Measurements from ENCODE around the gene VIPR2.
"Not testable (repeated sequence)": the region's sequence is repeated elsewhere in the genome, so short reads cannot be mapped to it uniquely, and the experiment has no call there.

The VIPR2 gene

DNA sequence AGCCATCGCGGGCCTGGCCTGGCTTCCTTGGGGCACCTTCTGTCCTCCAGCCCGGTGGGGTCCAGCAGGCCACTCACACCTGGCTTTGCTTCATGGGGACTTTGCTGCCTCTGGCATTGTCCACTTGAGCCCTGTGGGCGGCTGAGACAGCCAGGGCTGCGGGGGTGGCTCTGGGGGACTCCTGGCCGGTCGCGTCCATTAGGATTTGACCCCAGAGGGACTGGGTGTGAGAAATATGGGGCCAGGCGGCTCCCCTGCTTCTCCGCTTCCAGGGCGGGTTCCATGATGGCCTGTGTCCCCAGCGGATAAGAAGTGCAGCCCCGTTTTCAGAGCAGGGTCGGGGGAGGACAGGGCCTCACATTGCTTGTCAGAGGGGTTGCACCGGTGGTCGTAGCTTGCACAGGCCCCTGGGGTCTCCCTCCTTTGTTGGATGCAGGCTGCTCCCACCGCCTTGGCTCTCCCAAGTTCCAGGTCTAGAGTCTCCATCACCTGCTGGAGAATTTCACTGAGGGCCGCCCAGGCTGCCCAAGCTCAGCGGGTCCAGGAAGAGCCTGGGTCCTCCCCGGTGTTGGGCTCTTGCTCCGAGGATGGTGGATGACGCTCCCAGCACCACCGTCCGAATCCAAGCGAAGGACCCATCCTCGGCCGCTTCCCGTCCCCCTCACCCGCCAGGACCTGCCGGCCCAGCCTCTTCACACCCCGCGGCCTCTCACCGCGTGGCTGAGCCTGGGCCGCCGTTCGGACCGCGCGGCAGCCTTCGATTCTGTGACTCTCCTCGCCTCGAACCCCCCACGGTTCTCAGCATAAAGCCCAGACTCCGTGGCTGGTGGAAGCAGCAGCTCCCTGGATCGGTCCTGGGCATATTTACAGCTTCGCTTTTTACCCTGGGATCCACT, 148.2 kb downstream of the VIPR2 start:
- no peak for DNase-seq

DNA sequence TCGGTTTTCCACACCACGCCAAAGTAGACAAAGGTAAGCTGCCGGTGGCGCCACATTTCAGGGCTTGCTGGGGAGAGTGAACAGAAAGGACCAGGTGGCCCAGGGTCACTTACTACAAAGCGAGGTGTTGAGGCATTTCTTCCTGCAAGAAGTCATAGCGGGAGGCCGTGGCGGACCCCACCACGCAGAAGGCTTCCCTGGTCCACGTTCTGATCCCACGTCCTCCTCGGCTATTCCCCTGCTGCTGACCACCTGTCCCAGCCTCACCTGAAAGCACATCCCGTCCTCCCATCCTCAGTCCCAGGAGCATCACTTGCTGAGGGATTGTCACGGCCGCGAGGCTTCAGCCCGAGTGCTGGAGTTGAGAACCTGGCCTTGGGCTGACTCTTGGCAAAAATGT, 149.2 kb downstream of the VIPR2 start:
- no peak for DNase-seq

DNA sequence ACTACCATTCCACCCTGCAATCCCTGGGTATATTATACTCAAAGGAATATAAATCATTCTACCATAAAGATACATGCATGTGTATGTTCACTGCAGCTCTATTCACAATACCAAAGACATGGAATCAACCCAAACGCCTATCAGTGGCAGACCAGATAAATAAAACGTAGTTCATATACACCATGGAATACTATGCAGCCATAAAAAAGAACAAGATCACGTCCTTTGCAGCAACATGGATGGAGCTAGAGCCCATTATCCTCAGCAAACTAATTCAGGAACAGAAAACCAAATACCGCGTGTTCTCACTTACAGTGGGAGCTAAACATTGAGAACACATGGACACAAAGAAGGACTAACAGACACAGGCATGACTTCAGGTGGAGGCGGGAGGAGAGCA, 150.0 kb downstream of the VIPR2 start:
- no peak for DNase-seq

DNA sequence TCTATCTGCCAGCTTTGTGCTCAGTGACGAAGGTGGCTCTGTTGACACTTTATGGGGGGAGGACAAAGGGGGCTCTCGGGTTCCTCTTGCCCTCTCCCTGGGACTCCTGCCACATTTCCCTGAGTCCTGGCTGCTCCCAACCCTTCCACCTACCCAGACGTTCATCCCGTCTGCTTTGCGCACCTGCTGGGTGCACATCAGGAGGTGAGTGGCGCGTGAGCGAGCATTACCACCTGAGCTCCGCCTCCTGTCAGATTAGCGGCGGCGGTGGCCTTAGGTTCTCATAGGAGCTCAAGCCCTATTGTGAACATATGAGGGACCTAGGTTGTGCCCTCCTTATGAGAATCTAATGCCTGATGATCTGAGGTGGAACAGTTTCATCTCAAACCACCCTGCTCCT, 151.1 kb downstream of the VIPR2 start:
- no peak for DNase-seq

DNA sequence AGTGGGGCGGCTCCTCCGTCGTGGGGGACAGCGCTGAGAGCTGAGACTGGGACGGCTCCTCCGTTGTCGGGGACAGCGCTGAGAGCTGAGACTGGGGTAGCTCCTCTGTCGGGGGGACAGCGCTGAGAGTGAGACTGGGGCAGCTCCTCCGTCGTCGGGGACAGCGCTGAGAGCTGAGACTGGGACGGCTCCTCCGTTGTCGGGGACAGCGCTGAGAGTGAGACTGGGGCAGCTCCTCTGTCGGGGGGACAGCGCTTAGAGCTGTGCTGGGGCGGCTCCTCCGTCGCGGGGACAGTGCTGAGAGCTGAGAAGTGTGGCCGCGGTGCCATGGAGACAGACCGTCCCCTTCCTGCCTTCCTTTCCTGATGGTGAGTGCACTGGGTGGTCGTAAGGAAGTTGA, 151.9 kb downstream of the VIPR2 start:
- no peak for DNase-seq

DNA sequence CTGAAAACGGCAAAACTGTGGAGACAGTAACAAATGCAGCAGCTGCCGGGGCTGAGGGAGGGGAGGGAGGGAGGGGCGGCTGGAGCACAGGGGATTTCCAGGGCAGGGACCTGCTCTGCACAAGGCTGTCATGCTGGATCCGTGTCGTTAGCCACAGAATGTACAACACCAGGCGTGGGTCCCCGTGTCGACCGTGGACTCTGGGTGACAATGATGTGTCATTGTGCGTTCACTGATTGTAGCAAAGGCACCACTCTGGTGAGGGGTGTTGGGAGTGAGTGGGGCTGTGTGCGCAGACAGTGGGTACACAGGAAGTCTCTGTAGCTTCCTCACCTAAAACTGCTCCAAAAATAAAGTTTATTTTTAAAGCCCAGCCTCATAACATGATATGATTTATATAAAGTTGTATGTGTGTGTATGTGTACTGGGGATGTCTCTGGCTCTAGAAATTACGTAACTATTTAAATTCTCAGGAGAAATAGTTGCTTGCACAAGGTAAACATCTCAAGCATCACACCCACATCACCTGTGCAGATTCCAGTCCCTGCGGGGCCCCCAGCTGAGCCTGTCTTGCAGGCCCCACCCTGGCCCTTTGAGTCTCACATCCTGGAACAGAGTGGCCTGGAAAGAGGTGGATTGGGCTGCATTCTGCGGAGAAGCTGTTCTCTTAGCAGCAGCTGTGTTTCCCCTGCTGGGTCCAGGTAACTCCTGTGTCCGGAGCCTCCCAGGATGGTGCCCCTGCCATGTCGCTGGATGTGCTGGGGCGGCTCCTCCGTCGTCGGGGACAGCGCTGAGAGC, 152.6 kb downstream of the VIPR2 start:
- no peak for DNase-seq

DNA sequence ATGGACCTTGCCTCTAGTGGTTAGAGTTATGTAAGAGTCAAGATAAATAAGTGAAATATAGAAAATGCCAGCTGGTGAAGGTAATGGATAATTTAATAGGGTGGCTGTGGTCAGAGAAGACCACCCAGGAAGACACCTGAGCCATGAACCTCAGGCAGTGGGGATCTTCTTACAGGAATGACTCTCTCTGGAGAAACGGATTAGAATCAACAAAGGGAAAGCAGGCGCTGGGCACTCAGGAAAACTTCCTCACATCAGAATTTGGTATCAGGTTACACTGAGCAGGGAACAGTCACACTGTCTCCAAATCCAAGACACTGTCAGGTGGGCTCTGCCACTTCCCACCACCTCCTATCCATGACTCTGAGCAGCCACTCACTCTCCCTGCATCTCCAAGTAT, 155.7 kb downstream of the VIPR2 start:
- no peak for DNase-seq

DNA sequence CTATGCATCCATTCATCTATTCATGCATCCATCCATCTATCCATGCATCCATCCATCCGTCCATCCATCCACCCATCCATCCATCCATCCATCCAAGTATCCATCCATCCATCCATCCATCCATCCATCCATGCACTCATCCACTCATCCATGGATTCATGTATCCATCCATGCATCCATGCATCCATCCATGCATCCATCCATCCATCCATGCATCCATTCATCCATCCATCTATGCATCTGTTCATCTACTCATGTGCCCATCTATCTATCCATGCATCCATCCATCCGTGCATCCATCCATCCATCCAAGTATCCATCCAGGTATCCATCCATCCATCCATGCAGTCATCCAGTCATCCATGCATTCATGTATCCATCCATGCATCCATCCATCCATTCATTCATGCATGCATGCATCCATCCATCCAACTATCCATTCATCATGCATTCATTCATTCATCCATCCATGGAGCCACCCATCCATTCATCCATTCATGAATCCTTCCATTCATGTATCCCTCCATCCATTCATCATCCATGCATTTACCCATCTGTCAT, 156.3 kb downstream of the VIPR2 start:
- DNase-seq, result no peak

DNA sequence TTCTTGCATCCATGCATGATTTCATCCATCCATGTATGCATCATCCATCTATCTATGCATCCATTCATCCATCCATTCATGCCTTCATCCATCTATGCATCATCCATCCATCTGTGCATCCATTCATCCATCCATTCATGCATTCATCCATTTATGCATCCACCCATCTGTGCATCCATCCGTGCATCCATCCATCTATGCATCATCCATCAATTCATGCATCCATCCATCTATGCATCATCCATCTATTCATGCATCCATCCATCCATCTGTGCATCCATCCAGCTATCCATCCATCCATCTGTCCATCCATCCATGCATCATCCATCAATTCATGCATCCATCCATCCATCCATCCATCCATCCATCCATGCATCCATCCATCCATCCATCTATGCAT, 157.0 kb downstream of the VIPR2 start:
- no peak for DNase-seq

DNA sequence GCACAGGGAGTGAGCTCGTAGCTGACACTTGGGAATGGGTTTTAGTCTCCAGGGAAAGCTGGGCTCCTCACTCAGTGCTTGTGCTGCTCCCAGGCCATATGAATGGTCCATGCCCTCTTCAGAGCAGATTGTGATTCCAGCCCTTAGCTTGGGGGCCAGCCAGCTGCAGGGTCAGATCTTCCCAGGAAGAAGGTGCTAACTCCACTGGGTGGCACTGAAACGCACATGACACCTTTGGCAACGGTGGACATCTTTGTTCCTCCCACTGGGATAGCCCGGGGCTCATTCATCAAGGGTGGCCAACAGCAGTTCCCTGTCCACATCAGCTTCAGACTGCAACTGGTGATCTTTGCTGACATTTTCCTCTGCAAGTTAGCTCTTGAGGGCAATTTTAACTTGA, 159.1 kb downstream of the VIPR2 start:
- no peak for DNase-seq

DNA sequence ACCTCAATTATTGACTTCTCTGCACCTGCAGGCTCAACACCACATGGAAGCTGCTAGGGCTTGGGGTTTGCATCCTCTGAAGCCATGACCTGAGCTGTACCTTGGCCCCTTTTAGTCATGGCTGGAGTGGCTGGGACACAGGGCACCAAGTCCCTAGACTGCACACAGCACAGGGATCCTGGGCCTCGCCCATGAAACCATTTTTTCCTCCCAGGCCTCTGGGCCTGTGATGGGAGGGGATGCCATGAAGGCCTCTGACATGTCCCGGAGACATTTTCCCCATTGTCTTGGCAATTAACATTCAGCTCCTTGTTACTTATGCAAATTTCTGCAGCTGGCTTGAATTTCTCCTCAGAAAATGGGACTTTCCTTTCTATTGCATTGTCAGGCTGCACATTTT, 160.7 kb downstream of the VIPR2 start:
- DNase-seq, result not testable (repeated sequence)

DNA sequence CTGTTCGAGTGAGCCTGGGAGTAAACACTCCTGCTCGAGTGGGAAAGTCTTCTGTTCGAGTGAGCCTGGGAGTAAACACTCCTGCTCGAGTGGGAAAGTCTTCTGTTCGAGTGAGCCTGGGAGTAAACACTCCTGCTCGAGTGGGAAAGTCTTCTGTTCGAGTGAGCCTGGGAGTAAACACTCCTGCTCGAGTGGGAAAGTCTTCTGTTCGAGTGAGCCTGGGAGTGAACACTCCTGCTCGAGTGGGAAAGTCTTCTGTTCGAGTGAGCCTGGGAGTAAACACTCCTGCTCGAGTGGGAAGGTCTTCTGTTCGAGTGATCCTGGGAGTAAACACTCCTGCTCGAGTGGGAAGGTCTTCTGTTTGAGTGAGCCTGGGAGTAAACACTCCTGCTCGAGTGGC, 162.6 kb downstream of the VIPR2 start:
- DNase-seq, result not testable (repeated sequence)

DNA sequence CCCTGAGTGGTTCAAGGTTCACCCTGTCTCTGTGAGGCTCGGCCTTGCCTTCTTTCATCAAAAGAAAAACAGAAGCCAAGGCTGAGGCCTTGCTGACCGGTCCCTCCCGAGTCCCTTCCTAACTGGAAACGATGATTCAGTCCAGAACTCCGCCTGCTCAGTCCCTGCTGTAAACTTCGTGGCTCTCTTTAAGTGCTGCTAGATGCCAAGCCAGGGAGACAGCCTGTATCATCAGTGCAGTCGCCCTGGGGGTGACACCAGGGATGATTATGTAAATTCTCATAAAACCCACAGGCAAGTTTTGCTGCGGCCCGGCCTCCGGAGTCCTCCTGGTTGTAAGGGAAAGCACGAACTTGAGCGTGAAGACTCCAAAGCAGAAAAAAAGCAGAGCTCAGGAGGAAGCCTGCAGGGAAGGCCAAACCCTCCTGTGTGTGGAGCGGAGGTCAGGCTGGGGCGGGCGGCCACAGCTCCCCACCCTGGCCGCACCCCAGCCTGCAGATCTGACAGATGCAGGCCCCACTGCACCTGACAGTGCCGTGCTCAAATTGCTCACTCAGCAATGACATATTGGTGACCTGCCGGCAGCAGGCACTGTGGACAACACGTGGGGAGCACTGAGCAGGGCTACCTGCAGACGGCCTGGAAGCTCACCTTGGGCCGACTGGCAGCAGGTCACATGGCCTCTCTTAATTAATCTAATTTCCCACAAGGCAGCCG, 164.9 kb downstream of the VIPR2 start:
- no peak for DNase-seq

DNA sequence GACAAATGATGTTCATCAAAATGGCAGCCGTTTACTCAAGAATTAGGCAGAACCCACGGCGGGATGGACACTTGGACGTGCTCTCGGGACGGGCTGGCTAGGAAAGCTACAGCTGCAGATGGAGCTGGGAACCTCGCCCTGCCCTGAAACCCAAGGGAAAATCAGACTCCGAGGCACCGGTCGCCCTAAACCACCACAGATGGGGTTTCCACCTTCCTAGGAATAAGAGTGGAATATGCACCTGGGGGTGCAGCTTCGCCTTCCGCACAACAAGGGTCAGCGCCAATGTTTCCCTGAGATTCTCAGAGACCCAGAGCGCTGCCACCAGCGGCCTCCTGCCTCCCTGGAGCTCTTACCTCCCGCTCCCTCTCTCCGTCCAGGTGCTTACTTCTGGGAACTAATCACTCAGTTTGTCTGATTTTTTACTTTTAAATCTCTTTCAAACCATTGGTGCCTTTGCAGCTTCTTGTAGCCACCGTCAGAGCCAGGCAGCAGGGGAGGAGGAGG, 165.6 kb downstream of the VIPR2 start:
- DNase-seq, result no peak
